Activated CD8-positive, alpha-beta memory T cell treated with anti-CD3 and anti-CD28 coated beads, Interleukin-2, amount 50 U/mL, for 24 hours (primary cell): ENCODE data around the gene KRT35.

ENCODE experiments used
- DNase-seq: peaks from one replicate; pipeline ENCODE4 v3.0.0-alpha.2; 2020; ENCODE audit errors: extremely low read depth

The KRT35 gene

GRCh38 chr17:41481036-41481435 lies at the start of gene KRT35:
TSS of gene KRT35 (minus strand) at chr17:41481151. CDS start at chr17:41481097, 54 bp downstream.
- DNase-seq = no peak

DNA sequence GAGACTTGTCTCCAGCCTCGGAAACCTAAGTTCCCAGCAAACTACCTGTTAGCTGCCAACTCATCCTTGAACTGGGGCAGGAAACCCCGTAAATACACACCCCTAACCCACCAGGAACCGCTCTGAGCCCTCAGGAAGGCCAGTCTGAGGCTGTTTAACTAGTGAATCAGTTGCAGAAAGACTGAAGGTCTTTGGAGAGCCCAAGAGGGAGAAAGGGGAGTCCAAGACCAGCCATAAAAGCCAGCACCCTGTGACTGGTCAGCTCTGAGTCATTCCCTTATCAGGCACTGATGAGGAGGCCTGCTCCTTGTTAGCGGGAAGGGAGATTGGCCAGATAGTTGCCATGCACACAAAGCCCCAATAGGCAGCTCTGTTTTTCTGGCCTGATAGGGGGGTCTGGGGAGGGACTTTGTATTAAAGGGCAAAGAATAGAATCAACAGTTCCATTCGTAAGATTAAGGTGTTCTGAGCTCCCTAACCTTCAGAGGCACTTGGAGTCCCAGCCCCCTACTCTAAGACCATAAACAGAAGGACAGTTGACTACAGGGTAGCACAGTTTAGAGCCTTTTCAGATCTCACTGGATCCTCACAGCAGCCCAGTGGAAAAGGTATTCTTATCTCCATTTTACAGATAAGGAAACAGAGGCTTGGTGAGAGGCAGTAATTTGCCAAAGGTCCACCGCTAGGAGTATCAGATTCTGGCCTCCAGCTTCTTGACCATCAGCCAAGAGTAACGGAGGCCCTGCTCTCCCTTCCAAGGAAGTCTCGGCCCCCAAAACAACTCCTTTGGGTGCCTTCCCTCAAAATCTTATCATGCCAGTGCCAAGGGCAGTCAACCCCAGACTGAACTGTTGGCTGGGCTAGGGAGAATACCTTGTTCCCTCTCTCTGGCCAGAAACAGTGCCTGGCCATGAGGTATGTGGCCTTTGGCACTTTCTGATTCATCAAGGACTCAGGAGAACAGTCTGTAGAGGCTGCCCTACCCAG lies 49.4 kb upstream of the KRT35 start:
- DNase-seq = no peak

DNA sequence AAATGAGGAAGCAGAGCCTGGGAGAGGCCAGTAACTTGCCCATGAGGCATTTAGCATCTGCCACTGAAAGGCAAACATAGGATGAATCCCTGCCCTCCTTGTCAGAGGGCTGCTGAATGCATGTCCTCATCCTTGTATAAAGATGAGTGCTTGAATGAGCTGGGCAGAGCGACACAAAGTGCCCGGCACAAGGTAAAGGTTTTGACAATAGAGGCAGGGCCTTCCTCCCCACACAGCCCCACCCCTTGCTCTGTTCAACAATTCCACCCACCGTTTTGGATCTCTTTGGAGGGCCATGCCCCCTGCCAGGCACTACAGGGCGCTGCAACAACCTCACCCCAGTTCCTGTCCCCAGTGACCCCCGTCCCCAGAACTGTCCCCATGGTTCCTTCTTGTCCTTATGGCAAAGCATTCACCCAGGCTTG lies 48.6 kb upstream of the KRT35 start:
- no peak for DNase-seq

DNA sequence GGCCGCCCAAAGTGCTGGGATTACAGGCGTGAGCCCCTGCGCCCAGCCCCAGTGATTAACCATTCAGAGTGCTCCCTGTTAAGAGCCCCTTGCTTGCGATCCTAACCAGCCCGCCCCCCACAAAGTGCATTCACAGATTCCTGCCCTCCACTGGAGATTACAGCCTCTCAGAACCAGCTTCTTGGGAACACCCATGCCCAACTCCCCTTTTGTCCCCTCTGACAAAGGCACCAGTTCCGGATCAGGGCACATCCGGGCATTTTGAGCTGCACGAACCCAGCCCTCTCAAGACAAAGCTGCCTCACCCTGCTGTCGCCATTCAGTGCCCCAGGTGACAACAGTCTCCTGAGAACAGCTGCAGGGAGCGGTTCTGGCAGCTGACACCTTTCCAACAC lies 48.0 kb upstream of the KRT35 start:
- DNase-seq = no peak

GRCh38 chr17:41527063-41528023 lies 46.4 kb upstream of the KRT35 start:
- DNase-seq = no peak

DNA sequence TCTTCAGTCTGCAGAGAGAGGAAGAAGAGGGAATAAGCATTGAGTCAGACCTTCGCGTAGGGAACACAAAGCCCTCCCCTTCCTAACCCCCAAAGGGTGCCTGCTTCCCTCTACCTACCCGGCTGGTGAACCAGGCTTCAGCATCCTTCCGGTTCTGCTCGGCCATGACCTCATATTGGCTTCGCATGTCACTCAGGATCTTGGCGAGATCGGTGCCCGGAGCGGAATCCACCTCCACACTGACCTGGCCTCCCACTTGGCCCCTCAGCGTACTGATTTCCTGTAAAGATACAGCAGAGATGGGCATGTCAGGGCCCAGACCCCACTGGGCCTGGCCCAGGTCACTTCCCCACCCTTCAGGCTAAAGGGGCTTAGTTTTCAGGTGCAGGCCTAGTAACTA lies 43.3 kb upstream of the KRT35 start:
- DNase-seq = no peak

DNA sequence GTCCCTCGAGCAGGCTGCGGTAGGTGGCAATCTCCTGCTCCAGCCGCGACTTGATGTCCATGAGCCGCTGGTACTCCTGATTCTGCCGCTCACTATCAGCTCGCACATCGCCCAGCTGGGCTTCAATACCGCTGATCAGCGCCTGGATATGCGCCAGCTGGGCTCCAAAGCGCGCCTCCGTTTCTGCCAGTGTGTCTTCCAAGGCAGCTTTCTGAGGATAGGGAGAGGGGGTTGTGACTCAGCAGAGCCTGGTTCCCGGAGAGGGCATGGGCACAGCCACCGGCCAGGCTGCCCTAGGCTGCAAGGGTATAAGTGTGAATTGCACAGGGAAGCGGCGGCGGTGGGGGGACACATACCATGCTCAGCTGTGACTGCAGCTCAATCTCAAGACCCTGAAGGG lies 42.8 kb upstream of the KRT35 start:
- no peak for DNase-seq

- no peak for DNase-seq
These were observed 42.3 kb upstream of the KRT35 start for GRCh38 chr17:41523225-41523593.

DNA sequence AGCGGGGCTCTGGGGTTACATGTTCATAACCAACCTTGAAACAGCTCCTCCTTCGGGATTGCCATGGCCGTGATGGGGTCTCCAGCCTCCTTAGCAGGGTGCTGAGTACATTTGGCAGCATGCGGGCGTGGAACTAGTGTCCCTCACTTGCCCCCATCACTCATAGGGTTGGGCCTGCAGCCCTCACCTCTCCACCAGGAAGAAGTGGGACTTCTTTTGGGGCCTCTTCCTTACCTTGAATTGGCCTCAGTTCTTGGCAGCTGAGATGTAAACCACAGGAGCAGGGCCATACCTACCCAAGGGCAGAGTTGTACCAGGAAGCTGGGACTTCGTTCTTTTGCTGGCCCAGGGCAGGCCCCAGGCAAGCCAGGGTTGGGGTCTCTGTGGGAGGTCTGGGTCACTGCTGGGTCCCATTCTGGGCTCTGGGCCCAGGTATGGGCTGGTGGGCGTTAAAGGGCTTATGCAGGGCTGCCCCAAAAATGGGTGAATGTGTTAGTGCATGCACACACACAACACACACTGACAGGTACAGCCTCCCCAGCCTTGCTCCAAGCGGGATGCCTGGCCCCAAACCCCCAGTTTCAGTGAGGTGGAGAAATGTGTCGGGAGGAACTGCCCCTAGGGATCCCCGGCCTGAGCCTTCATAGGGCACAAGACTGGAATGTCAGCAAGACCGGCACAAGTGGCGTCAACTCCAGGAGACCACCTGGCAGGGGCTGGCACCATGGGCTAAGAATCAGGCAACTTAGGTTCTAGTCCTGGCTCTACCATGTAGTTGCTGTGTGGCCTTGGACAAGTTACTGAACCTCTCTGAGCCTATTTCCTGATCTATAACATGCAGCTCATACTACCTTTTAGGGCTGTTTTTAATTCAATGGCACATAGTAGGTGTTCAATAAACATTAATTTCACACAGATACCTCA lies 41.6 kb upstream of the KRT35 start:
- no peak for DNase-seq

DNA sequence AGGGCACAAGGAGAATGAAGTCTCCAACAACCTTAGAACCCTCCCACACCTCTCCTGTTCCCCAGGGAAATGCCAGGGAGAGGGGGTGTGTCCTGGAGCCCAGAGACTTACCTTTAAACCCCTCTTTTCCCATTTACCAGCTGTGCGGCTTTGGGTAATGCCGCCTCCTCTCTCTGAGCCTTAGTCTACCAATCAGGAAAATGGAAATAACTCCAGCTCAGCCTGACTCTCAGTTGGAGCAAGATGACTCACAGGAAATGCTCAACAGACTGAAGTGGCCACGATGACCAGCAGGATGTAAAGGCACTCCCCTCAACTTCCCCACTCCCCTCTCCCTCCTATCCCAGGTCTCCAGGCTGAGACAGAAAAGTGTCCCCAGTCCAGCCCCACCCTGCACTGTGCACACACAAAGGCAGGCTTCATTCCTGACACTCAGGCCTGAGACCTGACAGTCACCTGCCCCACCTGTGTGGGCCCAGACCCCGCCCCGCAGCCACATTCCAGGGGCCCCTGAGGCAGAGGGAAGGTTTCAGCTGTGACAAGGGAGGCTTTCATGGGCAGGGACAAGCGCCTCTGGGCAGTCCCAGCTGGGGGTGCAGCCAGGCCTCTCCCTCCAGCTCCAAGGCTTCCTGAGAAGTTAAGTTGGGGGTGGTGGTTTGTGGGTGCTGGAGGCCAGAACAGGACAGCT lies 40.8 kb upstream of the KRT35 start:
- DNase-seq = no peak

DNA sequence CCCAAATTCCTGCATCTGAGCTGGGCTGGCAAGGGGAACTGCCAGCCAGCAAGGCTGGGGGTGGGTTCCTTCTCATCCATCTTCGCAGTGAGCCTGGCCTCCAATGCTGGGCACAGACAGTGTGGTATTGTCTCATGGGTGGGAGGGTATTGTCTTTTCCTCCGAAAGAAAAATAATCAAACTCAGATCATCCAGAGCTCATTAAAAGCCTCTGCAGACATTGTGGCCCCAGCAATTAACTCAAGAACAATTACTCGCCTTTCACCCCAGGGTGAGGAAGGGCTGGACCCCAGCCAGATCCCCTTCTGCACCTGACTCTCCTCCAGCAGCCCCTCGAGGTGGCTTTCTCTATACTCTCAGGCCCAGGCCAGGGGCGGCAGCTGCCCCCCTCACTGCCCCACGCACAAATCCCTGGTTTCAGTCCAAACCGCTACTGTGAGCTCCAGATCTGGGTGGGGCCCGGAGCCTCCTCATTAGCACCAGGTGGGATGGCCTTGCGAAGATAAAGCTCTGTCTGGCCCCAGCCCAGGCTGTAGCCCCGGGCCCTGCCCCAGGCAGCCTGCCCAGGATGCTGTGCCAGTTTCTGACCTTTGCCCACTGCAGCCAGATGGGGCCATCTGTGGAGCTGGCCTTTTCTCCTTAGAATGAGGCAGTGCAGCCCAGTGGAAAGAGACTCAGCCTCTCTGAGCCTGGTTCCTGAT lies 40.0 kb upstream of the KRT35 start:
- no peak for DNase-seq

- DNase-seq = no peak
These were observed 38.7 kb upstream of the KRT35 start for GRCh38 chr17:41519501-41520224.

DNA sequence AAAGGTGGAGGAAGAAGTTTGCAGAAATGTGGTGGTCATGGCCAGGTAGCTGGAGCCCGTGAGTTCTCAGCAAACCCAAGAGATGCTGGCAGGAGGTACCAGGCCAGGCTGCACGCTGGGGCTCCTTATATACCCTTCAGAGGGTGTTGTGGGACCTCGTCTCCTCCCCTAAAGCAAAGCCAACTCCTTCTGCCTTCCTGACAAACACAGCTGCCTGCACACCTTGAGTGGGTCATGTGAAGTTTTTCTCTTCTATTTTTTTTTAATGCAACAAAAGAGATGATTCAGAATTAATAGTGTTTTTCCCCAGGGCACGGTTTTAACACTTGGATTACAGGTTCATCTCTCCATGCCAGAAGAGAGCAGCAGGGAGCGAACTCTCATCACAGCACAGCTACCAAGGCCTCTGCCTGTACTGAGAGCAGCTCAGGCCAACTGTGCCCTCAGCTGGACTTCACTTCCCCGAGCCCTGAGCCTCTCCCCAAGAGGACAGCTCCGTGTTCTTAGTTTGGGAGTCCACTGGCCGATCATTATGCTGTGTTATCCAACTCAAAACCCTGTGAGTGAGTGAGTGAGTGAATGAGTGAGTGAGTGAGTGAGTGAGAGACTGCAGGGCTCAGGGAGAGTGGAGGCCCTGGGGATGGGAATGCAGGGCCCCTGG lies 38.0 kb upstream of the KRT35 start, which contains the start of gene KRT15:
TSS of gene KRT15 (minus strand) at position 102 of the 661 bp plus-strand sequence. CDS start at position 39, 63 bp downstream.
- no peak for DNase-seq

DNA sequence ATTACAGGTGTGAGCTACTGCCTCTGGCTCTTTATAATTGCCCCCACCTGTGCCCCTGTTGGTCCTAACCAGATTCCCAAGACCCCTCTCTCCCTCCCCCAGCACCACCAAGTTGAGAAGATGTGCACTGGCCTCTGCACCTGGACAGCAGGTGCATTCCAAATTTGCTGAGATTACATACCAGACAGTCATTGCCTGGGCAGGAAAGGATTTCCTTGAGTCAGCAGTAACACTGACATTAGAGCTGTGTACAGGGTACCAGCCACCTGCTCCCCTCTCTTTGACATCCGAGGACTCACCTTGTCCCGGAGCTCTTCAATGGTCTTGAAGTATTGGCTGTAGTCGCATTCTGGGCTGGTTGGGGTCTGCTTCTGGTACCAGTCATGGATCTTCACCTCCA lies 37.1 kb upstream of the KRT35 start:
- no peak for DNase-seq

DNA sequence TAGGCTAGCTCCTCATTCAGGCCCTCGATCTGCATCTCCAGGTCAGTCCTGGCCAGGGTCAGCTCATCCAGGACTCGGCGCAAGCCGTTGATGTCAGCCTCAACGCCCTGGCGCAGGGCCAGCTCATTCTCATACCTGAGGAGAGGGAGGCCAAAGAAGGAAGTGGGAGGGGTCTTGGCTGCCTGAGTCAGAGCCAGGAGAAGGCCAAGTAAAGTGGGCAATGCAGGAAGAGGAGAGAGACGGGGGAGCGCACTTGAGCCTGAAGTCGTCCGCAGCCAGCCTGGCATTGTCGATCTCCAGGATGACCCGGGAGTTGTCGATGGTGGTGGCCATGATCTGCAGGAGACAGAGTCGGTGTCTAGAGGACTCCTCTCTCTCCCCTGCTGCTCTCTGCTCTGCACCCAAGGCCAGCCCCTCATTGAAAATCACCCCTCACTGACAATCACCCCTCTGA lies 35.9 kb upstream of the KRT35 start:
- DNase-seq = no peak

DNA sequence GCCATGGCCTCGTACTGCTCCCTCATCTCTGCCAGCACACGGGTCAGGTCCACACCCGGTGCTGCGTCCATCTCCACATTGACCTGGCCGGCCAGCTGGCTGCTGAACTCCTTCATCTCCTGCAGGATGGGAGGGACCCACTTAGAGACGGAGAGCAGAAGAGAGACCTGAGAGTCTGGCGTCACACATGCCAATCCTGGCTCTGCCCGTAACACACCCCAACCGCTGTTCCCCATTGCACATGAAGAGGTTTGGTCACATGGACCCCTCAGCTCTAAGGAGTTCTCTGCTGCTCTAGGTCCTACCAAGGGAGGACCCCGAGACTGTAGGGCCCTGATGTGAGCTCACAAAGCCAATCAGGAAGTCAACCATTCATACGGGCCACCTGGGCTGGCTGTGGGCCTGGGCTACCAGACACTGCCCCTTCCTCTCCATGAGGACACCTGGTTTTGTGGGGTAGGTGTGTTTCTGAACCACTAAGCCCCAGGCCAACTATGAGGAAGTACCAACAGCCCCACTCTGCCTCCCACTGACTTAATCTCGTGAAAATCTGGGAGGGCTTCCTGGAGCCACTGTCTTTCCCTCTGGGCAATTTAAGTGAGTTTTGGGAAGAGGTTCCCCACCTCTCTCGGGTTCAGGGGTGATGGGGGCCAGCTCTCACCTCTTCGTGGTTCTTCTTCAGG lies 35.3 kb upstream of the KRT35 start:
- no peak for DNase-seq

- no peak for DNase-seq
These were observed 32.2 kb upstream of the KRT35 start for GRCh38 chr17:41513168-41513547.

- DNase-seq = no peak
These were observed 31.7 kb upstream of the KRT35 start for GRCh38 chr17:41512546-41513167.
